ENCODE data around the gene PNPLA7. TPM values are rescaled to one million over a fixed set of nuclear protein-coding genes. Genes with fewer than 3 reads are reported as not detected.

Gene PNPLA7
- total and polyA plus RNA-seq, 7 donors = 1.2 to 22.3 (median 7.7) TPM

DNA sequence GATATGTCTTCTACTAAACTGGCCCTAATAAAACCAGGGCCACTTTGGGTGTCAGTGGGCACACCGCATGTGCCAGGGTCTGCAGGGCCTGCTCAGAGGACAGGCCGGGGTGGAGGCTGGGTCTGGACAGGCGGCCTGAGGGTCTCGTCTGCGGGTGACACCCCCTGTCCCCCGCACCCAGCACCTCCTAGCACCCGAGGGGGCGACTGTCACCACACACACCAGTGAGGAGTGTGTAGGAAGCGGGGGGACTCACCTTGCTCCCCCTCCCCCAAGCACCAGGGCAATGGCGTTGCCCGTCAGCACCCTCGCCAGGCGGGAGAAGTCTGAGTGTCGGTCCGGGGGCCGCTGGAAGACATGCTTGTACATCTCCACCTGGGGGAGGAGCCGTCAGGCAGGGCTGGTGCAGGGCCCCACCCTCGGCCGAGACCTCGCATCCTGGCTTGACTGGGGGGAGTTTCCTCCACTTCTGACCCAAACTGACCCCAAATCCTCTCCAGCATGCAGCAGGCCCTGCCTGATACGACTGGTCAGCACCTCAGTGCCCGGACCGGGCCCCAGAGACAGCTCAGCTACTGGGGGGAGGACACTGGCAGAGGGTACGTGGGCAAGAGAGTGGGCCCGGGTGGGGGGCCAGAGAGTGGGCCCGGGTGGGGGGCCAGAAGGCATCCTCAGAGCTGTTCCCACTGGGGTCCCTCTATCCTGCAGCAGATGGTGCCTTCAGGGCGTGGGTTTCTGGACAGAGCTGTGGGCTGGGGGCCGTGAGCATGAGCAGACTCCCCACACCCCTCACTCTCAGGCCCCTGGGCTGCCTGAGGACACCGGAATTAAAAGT is 72.2 kb downstream of the PNPLA7 start:
- ATAC-seq = no peak
- intact Hi-C loops (cut with DNase I) = no loop called here

GRCh38 chr9:137476856-137477255 is 73.3 kb downstream of the PNPLA7 start:
- H3K4me1 ChIP-seq = no peaks in the 10 kb centered on the region
- H3K4me3 ChIP-seq = no peak overlapping the region
- TF ChIP-seq, protein P1, sequence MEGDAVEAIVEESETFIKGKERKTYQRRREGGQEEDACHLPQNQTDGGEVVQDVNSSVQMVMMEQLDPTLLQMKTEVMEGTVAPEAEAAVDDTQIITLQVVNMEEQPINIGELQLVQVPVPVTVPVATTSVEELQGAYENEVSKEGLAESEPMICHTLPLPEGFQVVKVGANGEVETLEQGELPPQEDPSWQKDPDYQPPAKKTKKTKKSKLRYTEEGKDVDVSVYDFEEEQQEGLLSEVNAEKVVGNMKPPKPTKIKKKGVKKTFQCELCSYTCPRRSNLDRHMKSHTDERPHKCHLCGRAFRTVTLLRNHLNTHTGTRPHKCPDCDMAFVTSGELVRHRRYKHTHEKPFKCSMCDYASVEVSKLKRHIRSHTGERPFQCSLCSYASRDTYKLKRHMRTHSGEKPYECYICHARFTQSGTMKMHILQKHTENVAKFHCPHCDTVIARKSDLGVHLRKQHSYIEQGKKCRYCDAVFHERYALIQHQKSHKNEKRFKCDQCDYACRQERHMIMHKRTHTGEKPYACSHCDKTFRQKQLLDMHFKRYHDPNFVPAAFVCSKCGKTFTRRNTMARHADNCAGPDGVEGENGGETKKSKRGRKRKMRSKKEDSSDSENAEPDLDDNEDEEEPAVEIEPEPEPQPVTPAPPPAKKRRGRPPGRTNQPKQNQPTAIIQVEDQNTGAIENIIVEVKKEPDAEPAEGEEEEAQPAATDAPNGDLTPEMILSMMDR (IDR thresholded peaks at IDR 0.05) = no peak
- DNase-seq (peak in 1 of 2 donors; percentile 30), ATAC-seq (no peak)
- intact Hi-C loops (cut with DNase I) = no loop called here
- H3K27me3 ChIP-seq (ENCODE audit: insufficient read depth in 3 of 3, low read length in 2 of 3) = no peaks in the 10 kb centered on the region
- H3K9me3 ChIP-seq = peaks cover 11% of the 10 kb centered on the region
- no peak overlapping the region for H3K27ac ChIP-seq
- WGBS, 3 donors = 90 to 93% (median 92%) methylated on average over 10 to 11 of the region's 11 CpGs
- peaks cover 0 to 32% of the 10 kb centered on the region in 2 donors for H3K36me3 ChIP-seq (ENCODE audit: insufficient read depth in 1 of 2, low read depth in 1 of 2)

More for the DNA sequence above, 72.2 kb downstream of the PNPLA7 start:
- 88 to 89% (median 89%) methylated on average over 28 to 29 of the region's 29 CpGs for WGBS, 3 donors
- Histone ChIP-seq H3K4me3 (no peak overlapping the region), H3K9me3 (peaks cover 11% of the 10 kb centered on the region), H3K4me1 (no peaks in the 10 kb centered on the region), H3K36me3 (ENCODE audit: insufficient read depth in 1 of 2, low read depth in 1 of 2) (peaks cover 0 to 36% of the 10 kb centered on the region in 2 donors), H3K27ac (no peak overlapping the region), H3K27me3 (ENCODE audit: insufficient read depth in 3 of 3, low read length in 2 of 3) (no peaks in the 10 kb centered on the region)
- DNase-seq = peak in 1 of 2 donors; percentile 44
- TF ChIP-seq, protein P1 (IDR thresholded peaks at IDR 0.05) = no peak

- Histone ChIP-seq H3K36me3 (ENCODE audit: insufficient read depth in 1 of 2, low read depth in 1 of 2) (peaks cover 0 to 25% of the 10 kb centered on the region in 2 donors), H3K4me1 (no peaks in the 10 kb centered on the region), H3K27ac (no peak overlapping the region), H3K9me3 (peaks cover 11% of the 10 kb centered on the region), H3K27me3 (ENCODE audit: insufficient read depth in 3 of 3, low read length in 2 of 3) (no peaks in the 10 kb centered on the region), H3K4me3 (no peak overlapping the region)
- WGBS, 3 donors = 82 to 85% (median 84%) methylated on average over 3 of the region's 3 CpGs
- intact Hi-C loops (cut with DNase I) = no loop called here
- no peak for DNase-seq
- no peak for ATAC-seq
- TF ChIP-seq, protein P1 (IDR thresholded peaks at IDR 0.05) = no peak
These were observed 74.5 kb downstream of the PNPLA7 start for GRCh38 chr9:137475666-137476065.

GRCh38 chr9:137474271-137474670 is 75.9 kb downstream of the PNPLA7 start:
- intact Hi-C loops (cut with DNase I) = no loop called here
- peaks cover 11% of the 10 kb centered on the region for H3K9me3 ChIP-seq
- WGBS, 3 donors = 94 to 96% (median 94%) methylated on average over 18 of the region's 18 CpGs
- no peaks in the 10 kb centered on the region for H3K27me3 ChIP-seq (ENCODE audit: insufficient read depth in 3 of 3, low read length in 2 of 3)
- no peak overlapping the region for H3K4me3 ChIP-seq
- DNase-seq = peak in 1 of 2 donors; percentile 28
- H3K4me1 ChIP-seq = no peaks in the 10 kb centered on the region
- ATAC-seq = no peak
- H3K36me3 ChIP-seq (ENCODE audit: insufficient read depth in 1 of 2, low read depth in 1 of 2) = peaks cover 0 to 11% of the 10 kb centered on the region in 2 donors
- H3K27ac ChIP-seq = no peak overlapping the region
- TF ChIP-seq, protein P1 (IDR thresholded peaks at IDR 0.05) = no peak

Data from psoas muscle (tissue), 8 donors.